ENCODE measurements around the gene U2AF2.

DNA sequence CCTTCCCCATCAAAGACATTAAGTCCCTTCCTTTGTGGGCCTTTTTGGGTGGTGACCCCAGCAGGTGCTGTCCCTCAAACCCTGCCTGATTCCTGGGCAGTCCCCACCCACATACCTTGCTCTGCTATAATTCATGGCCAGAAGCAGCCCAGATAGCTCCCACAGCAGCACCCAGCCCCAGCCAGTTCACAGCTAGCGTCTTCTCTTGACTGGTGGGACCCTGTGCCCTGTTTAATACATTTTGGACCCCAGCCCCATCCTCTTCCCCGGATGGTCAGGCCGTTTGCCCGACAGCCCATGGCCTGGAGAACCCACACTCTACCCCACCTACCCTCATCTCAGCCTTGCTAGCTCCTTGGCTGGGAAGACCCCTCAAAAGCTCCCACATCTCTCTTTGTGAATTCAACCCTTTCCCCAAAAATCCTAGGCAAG, 4.7 kb upstream of the U2AF2 start:
- no peak for TF ChIP-seq CTCF (conservative IDR thresholded peaks at IDR 0.05; ENCODE audit: low read length)
- no peak for TF ChIP-seq EZH2phosphoT487 (IDR thresholded peaks at IDR 0.05; ENCODE audit: borderline replicate concordance, low read depth, low read length)

Data from OCI-LY7 (cell line).